SU-DHL-6 (cell line): ENCODE data around the gene KRTAP5-5.

Experiments used
- EZH2phosphoT487 ChIP-seq: fragments of 200-600 bp; sonication (generic), shearing (Covaris generic); conservative IDR thresholded peaks from 2 replicates; pipeline ENCODE4 v1.6.1; 2018; ENCODE audit warnings: mild to moderate bottlenecking, antibody characterized with exemption, low read length, moderate library complexity, mixed read lengths
- TF ChIP-seq, protein P1 (sequence below): fragments of 200-600 bp; sonication (generic); IDR thresholded peaks from one replicate; pipeline ENCODE4 v1.5.1; 2017; ENCODE audit warnings: antibody characterized with exemption, mild to moderate bottlenecking, low read length, moderate library complexity; ENCODE audit not compliant: insufficient read depth, poor library complexity, severe bottlenecking

DNA sequence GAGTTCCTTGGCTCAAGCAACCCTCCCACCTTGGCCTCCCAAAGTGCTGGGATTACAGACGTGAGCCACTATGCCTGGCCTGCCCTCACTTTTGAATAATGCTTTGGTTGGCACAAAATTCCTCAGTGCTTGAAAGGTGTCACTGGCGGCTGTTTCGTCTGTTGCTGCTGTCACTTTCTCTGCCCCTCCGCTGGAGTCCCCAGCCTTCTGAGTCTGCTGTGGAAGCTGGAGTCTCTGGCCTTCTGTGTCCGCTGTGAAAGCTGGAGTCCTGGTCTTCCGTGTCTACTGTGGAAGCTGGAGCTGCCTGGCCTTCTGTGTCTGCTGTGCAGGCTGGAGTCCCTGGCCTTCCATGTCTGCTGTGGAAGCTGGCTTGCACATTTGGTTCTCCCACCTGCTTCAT, 39.6 kb upstream of the KRTAP5-5 start:
- TF ChIP-seq, protein P1, sequence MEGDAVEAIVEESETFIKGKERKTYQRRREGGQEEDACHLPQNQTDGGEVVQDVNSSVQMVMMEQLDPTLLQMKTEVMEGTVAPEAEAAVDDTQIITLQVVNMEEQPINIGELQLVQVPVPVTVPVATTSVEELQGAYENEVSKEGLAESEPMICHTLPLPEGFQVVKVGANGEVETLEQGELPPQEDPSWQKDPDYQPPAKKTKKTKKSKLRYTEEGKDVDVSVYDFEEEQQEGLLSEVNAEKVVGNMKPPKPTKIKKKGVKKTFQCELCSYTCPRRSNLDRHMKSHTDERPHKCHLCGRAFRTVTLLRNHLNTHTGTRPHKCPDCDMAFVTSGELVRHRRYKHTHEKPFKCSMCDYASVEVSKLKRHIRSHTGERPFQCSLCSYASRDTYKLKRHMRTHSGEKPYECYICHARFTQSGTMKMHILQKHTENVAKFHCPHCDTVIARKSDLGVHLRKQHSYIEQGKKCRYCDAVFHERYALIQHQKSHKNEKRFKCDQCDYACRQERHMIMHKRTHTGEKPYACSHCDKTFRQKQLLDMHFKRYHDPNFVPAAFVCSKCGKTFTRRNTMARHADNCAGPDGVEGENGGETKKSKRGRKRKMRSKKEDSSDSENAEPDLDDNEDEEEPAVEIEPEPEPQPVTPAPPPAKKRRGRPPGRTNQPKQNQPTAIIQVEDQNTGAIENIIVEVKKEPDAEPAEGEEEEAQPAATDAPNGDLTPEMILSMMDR, result no peak
- no peak for TF ChIP-seq EZH2phosphoT487
